WTC11 (cell line): ENCODE results near the gene HEATR5A. TPM values are rescaled to one million over a fixed set of nuclear protein-coding genes. Genes with fewer than 3 reads are reported as not detected.

Source experiments
- ATAC-seq: fragments of 200-7000 bp; cut with Tn5 transposase; 2 replicates; pipeline ENCODE4 v1.10.0; 2021; ENCODE audit warnings: mild to moderate bottlenecking, moderate library complexity
- CTCF ChIA-PET: fragments of 300-600 bp; sonication (Branson Sonifier 250); formaldehyde crosslinking; loops from one replicate; lab custom pipeline; 2021; ENCODE audit warnings: antibody characterized with exemption; lab: Charles Lee
- POLR2A ChIA-PET: fragments of 350-600 bp; sonication (Branson Sonifier 250); formaldehyde crosslinking; loops from one replicate; lab custom pipeline; 2021; ENCODE audit warnings: antibody characterized with exemption; lab: Charles Lee
- DNase-seq: peaks from one replicate; pipeline ENCODE4 v3.0.0; 2021; ENCODE audit warnings: low spot score
- H3K27ac Mint-ChIP-seq: 2 replicates; pipeline ENCODE4 v1.8.0; 2021; ENCODE audit warnings: mixed read lengths
- H3K27me3 Mint-ChIP-seq: 2 replicates; pipeline ENCODE4 v1.8.0; 2021; ENCODE audit warnings: low read depth, mild to moderate bottlenecking, moderate library complexity, mixed read lengths
- H3K36me3 Mint-ChIP-seq: 2 replicates; pipeline ENCODE4 v1.8.0; 2021; ENCODE audit warnings: mixed read lengths
- H3K4me1 Mint-ChIP-seq: 2 replicates; pipeline ENCODE4 v1.8.0; 2022; ENCODE audit warnings: mixed read lengths
- H3K4me3 Mint-ChIP-seq: 2 replicates; pipeline ENCODE4 v1.8.0; 2021; ENCODE audit warnings: mild to moderate bottlenecking, moderate library complexity, mixed read lengths
- H3K9me3 Mint-ChIP-seq: 2 replicates; pipeline ENCODE4 v1.8.0; 2021; ENCODE audit warnings: mixed read lengths
- AFF4 ChIP-seq: sonication (generic); formaldehyde crosslinking; IDR thresholded peaks from 2 replicates; pipeline ENCODE4 v1.8.1; 2023; ENCODE audit warnings: mild to moderate bottlenecking, missing genetic modification reagents, borderline replicate concordance
- ATF1 ChIP-seq: sonication (generic); formaldehyde crosslinking; IDR thresholded peaks from 2 replicates; pipeline ENCODE4 v1.8.1; 2023; ENCODE audit warnings: mild to moderate bottlenecking, moderate library complexity, missing genetic modification reagents
- ATF3 ChIP-seq: sonication (generic); formaldehyde crosslinking; conservative IDR thresholded peaks from 2 replicates; pipeline ENCODE4 v1.8.1; 2022; ENCODE audit warnings: mild to moderate bottlenecking, missing genetic modification reagents
- CDX4 ChIP-seq: fragments of 250-450 bp; sonication (Bioruptor Pico); IDR thresholded peaks from 2 replicates; pipeline ENCODE4 v1.9.0; 2021; ENCODE audit warnings: moderate library complexity, mild to moderate bottlenecking, inconsistent platforms, borderline replicate concordance
- CTCF ChIP-seq: fragments of 200-600 bp; IDR thresholded peaks from 2 replicates; pipeline ENCODE4 v1.8.0; 2022; ENCODE audit warnings: antibody characterized with exemption
- ELF4 ChIP-seq: sonication (generic); formaldehyde crosslinking; IDR thresholded peaks from 2 replicates; pipeline ENCODE4 v1.8.1; 2022; ENCODE audit warnings: low read depth, mild to moderate bottlenecking, moderate library complexity, missing genetic modification reagents
- GABPB1 ChIP-seq: sonication (generic); formaldehyde crosslinking; IDR thresholded peaks from 2 replicates; pipeline ENCODE4 v1.8.1; 2023; ENCODE audit warnings: mild to moderate bottlenecking, missing genetic modification reagents
- GRHL2 ChIP-seq: fragments of 250-450 bp; sonication (Bioruptor Pico); IDR thresholded peaks from 2 replicates; pipeline ENCODE4 v1.8.0; 2022; ENCODE audit warnings: mild to moderate bottlenecking, moderate library complexity; ENCODE audit not compliant: insufficient replicate concordance, severe bottlenecking
- HMGXB4 ChIP-seq: sonication (generic); formaldehyde crosslinking; IDR thresholded peaks from 2 replicates; pipeline ENCODE4 v1.8.1; 2023; ENCODE audit warnings: mild to moderate bottlenecking, moderate library complexity, missing genetic modification reagents
- IRF1 ChIP-seq: sonication (generic); formaldehyde crosslinking; IDR thresholded peaks from 2 replicates; pipeline ENCODE4 v1.8.0; 2023; ENCODE audit warnings: missing genetic modification reagents
- NFE2L1 ChIP-seq: sonication (generic); formaldehyde crosslinking; IDR thresholded peaks from 2 replicates; pipeline ENCODE4 v1.8.1; 2023; ENCODE audit warnings: missing genetic modification reagents
- OVOL2 ChIP-seq: fragments of 250-450 bp; sonication (Bioruptor Pico); IDR thresholded peaks from 2 replicates; pipeline ENCODE4 v1.9.0; 2021; ENCODE audit warnings: mild to moderate bottlenecking, borderline replicate concordance
- SMAD3 ChIP-seq: sonication (generic); formaldehyde crosslinking; IDR thresholded peaks from 2 replicates; pipeline ENCODE4 v1.8.0; 2022; ENCODE audit warnings: missing genetic modification reagents, mild to moderate bottlenecking, borderline replicate concordance
- TEAD1 ChIP-seq: sonication (generic); formaldehyde crosslinking; IDR thresholded peaks from 2 replicates; pipeline ENCODE4 v1.8.0; 2022; ENCODE audit warnings: mild to moderate bottlenecking, missing genetic modification reagents
- USF2 ChIP-seq: sonication (generic); formaldehyde crosslinking; IDR thresholded peaks from 2 replicates; pipeline ENCODE4 v1.8.1; 2023; ENCODE audit warnings: mild to moderate bottlenecking, missing genetic modification reagents, moderate library complexity
- ZBTB43 ChIP-seq: sonication (generic); formaldehyde crosslinking; IDR thresholded peaks from 2 replicates; pipeline ENCODE4 v1.8.1; 2023; ENCODE audit warnings: mild to moderate bottlenecking, missing genetic modification reagents
- ZNF232 ChIP-seq: sonication (generic); formaldehyde crosslinking; IDR thresholded peaks from 2 replicates; pipeline ENCODE4 v1.8.0; 2022; ENCODE audit warnings: mild to moderate bottlenecking, missing genetic modification reagents
- ZNF512 ChIP-seq: sonication (generic); formaldehyde crosslinking; IDR thresholded peaks from 2 replicates; pipeline ENCODE4 v1.8.1; 2022; ENCODE audit warnings: missing genetic modification reagents, borderline replicate concordance
- ZSCAN18 ChIP-seq: fragments of 250-450 bp; sonication (Bioruptor Pico); IDR thresholded peaks from 2 replicates; pipeline ENCODE4 v2.1.2; 2022; ENCODE audit warnings: mild to moderate bottlenecking, moderate library complexity
- total RNA-seq: library from RNA; stranded (reverse); gene quantifications from 3 replicates; pipeline ENCODE4 v1.2.3, GENCODE V29; 2021

The HEATR5A gene
- total RNA-seq, 1 experiment from 2014 or later = 36.2 TPM

GRCh38 chr14:31297701-31298344, 122.5 kb downstream of the HEATR5A start:
- TF ChIP-seq NFE2L1 (CRISPR knock-in tag) (no peak), TEAD1 (CRISPR knock-in tag) (no peak), ZBTB43 (CRISPR knock-in tag) (no peak), ATF3 (CRISPR knock-in tag) (no peak), ELF4 (CRISPR knock-in tag) (no peak), ZSCAN18 (CRISPR knock-in tag) (no peak), SMAD3 (CRISPR knock-in tag) (no peak), ATF1 (CRISPR knock-in tag) (no peak), GRHL2 (CRISPR knock-in tag) (no peak), GABPB1 (no peak), IRF1 (no peak), HMGXB4 (CRISPR knock-in tag) (no peak), USF2 (CRISPR knock-in tag) (no peak)
- TF ChIP-seq, all 79 proteins: peak for 0
- Mint-ChIP-seq H3K27me3 (no peaks in the 10 kb centered on the region), H3K4me3 (no peak overlapping the region), H3K4me1 (peaks cover 35% of the 10 kb centered on the region), H3K36me3 (peaks cover 11% of the 10 kb centered on the region), H3K9me3 (no peaks in the 10 kb centered on the region), H3K27ac (no peak overlapping the region)
- no peak for ATAC-seq
- POLR2A ChIA-PET = no interaction called here
- CTCF ChIA-PET = interaction anchor here (1.9 to 2.3 kb wide), 2 partner anchors 11 to 90 kb away, joined by 5 to 11 read pairs; partner anchors contain the start of gene HECTD1
- DNase-seq = no peak

GRCh38 chr14:31297112-31297511, 123.2 kb downstream of the HEATR5A start:
- DNase-seq (no peak), ATAC-seq (no peak)
- Mint-ChIP-seq H3K27me3 (no peaks in the 10 kb centered on the region), H3K9me3 (no peaks in the 10 kb centered on the region), H3K36me3 (peaks cover 8% of the 10 kb centered on the region), H3K4me1 (peaks cover 40% of the 10 kb centered on the region), H3K4me3 (no peak overlapping the region), H3K27ac (peak overlapping the region; percentile 80)
- ChIA-PET POLR2A (no interaction called here), CTCF (interaction anchor here (2.3 kb wide), 1 partner anchor 10 kb away, joined by 11 read pairs; no protein-coding TSS in a partner anchor)
- TF ChIP-seq CDX4 (CRISPR knock-in tag) (no peak), ZNF232 (no peak), OVOL2 (CRISPR knock-in tag) (no peak), ZNF512 (CRISPR knock-in tag) (no peak), AFF4 (no peak), CTCF (no peak)
